HG03196 (cell line): ENCODE measurements around the gene IDUA.

Experiments
- ATAC-seq: cut with Tn5 transposase; IDR thresholded peaks from one replicate; pipeline ENCODE4 v1.9.1; 2021; ENCODE audit not compliant: unreplicated experiment

Gene IDUA

GRCh38 chr4:1027915-1028238, 41.0 kb downstream of the IDUA start:
- no peak for ATAC-seq

DNA sequence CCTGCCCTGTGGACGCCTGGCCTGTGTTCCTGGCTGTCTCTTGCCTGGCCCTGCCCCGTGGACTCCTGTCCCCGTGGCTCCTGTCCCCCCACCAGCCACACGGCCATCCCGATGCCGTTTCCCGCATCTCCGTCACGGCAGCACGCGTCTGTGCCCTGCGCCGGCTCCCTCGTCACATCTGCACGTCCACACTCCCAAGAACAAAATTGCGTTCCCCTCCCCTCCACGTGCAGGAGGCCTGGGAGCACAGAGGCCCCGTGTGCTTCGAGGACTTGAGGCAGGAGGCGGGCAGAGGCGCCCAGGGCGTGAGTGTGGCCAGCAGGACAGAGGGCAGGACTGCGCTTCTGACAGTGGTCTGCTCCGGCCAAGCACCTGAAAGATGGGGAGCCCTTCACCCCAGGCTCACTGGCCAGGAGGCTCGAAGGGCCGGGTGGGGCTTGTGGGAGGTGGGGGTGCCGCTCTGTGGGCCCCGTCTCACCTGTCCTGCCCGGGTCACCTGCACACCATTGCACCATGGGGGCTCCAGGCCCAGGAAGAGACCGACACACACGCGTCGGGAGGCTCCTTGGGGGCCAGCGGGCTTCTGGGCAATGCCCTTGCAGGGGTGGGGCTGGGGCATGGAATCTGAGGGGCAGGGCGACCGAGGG, 41.9 kb downstream of the IDUA start:
- no peak for ATAC-seq

GRCh38 chr4:1029529-1029928, 42.7 kb downstream of the IDUA start:
- ATAC-seq, result no peak

DNA sequence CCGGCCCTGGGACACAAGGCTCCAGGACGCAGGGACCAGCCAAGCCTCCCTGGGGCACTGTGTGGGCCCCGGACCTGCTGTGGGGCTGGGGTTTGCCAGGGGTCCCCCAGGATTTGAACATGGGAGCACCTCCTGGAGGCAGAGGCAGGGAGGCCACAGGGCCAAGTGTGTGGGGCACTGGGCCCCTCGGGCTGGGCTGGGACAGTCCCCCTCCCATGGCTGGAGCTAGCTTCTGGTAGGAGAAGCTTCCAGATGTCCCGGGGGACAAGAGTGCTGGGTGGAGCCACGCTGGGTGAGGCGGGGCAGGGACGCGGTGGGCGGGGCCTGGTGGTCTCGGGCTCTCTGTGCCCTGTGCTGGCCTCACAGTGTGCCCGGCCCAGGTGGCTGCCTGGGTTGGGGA, 43.2 kb downstream of the IDUA start:
- no peak for ATAC-seq

GRCh38 chr4:1030559-1030958, 43.7 kb downstream of the IDUA start:
- no peak for ATAC-seq

DNA sequence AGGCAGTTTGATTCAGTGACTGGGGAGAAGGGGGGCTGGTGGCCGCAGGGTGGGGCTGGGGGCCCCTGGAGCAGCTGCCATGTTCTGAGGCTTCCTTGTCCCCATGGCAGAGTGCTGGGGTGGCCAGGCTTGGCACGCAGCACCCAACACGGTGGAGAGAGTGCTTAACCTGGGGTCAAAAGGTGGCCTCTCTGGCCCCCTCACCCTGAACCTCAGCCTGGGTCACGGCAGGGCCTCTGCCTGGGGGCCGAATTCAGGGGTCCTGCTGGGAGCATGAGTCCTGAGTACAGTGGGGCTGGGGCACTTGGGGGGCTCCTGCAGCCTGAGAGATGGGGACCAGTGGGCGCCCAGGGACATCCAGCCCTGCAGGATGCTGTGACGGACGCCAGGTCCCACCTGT, 44.5 kb downstream of the IDUA start:
- ATAC-seq, result no peak

GRCh38 chr4:1031956-1032795, 45.3 kb downstream of the IDUA start:
- ATAC-seq, result no peak

DNA sequence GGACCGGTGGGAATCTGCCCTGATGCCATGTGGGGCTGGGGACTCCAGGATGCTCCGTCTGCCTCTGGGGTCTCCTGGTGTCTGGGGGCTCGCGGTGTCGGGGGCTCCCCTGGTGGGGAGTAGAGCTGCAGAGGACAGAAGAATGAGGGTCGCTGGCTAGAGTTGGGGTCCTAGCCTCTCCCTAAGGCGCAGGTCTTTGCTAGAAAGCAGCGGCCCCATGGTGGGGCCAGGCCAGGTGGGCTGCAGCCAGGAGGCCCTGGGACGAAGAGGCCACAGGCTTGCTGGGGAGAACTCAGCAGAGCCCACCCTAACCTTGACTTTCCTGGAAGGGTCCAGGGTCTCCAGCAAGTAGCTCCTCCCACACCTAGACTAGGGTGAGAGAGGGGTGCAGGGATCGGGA, 46.0 kb downstream of the IDUA start:
- no peak for ATAC-seq

DNA sequence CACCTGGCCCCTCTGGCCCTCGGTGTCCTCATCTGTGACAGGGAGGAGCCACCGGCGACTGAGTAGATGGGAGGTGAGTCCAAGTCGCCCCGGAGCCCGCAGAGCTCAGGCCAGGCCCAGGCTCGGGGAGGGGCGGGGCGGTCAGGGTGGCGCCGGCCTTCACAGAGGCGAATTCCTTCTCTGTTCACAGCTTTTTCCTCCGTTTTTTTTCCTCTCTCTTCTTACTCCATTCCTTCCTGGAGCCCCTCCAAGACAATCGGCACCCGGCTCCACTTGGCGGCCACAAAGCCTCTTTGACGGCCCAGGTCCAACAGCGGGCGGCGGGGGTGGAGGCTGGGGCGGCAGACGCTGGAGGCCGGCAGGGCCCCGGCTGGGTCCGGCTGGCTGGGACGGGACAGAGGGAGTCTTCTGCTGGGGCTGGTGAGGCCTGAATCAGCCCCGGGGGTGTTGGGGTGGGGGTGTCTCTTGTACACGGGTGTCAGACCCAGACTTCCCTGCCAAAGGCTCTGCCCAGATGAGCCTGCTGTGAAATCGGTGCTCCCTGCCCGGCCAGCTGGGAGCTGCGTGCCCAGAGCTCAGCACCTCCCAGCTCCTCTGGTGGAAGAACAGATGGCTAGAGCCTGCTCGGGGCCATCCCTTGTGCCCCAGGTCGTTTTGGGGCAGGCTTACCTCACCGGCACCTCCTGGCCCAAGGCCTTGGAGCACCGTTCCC, 47.2 kb downstream of the IDUA start:
- ATAC-seq, result no peak

- no peak for ATAC-seq
These were observed 48.7 kb downstream of the IDUA start for GRCh38 chr4:1035510-1035909.

DNA sequence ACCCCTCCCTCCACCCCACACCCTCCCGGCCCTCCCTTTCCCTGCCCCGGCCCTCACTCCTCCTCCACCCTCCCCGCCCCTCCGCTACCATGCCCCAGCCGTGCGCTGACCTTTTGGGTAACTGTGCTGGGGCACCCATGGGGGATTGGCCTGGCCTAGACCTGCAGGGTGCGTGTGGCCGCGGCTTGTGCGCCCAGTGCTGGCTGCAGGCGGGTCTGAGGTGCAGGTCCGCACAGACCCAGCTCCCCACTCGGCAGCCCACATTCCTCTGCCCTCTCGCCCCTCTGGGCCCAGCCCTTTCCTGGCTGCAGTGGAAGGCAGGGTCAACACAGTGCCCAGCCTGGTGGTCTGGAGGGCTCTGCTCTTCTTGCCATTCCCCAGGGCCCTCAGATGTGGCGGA, 49.3 kb downstream of the IDUA start:
- ATAC-seq, result no peak

DNA sequence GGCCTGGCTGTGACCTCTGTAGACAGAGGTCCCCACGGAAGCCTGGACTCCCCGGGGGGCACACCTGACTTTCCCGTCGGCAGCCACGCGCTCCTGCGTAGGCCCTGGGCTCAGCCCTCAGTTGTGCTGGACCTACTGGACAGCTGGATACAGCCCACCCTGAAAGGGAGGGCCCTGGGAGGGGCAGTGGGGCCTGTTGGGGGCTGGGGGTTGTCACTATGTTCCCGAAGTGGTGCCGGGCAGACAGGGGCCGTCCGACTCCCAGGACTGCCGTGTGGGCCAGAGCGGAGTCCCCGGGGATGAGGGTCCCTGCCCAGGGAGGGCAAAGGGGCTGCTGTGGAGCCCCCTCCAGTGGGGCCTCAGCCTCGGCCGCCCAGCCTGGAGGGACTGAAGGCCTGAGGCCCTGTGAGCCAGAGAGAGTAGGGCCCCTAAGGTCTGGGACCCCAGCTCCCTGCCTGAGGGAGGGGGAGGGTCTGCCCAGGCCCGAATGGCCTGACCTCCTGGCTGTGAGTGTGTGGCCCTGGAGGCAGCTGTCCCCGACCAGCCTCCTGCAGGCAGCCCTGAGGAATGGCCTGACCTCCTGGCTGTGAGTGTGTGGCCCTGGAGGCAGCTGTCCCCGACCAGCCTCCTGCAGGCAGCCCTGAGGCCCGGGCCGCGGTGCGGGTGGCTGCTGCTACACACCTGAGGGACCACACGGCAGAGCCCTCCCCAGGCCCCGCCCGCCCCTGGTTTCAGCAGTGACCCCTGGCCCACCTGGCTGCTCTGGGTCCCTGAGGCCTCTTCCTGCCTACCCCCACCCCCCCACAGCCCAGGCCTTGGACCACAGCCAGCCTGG, 50.3 kb downstream of the IDUA start:
- no peak for ATAC-seq

DNA sequence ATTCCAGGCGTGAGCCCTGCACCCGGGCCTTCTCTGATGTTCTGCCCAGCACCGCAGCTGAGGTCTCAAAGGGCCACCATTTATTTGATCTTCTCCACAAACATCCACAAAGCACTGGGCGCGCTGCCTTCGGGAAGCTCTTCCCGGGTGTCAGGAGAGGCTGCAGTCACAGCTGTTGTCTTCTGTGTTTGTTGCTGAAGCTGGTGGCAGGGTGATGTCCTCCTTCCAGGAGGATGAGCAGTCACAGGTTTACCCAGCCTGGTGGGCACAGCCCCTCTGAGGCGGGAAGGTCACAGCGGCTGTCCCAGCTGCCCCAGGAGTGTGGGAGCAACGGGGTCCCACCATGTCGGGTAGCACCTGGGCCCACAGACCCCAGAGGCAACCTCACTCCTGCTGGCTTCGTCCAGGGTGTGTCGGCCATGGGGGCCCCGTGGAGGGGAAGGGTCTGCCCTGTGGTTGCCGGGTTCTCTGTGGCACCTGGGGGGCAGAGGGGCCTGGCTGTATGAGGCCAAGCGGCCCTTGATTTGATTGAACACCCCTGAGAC, 52.2 kb downstream of the IDUA start:
- no peak for ATAC-seq

- no peak for ATAC-seq
These were observed 52.9 kb downstream of the IDUA start for GRCh38 chr4:1039493-1040343.

GRCh38 chr4:1040344-1041146, 53.7 kb downstream of the IDUA start:
- no peak for ATAC-seq

DNA sequence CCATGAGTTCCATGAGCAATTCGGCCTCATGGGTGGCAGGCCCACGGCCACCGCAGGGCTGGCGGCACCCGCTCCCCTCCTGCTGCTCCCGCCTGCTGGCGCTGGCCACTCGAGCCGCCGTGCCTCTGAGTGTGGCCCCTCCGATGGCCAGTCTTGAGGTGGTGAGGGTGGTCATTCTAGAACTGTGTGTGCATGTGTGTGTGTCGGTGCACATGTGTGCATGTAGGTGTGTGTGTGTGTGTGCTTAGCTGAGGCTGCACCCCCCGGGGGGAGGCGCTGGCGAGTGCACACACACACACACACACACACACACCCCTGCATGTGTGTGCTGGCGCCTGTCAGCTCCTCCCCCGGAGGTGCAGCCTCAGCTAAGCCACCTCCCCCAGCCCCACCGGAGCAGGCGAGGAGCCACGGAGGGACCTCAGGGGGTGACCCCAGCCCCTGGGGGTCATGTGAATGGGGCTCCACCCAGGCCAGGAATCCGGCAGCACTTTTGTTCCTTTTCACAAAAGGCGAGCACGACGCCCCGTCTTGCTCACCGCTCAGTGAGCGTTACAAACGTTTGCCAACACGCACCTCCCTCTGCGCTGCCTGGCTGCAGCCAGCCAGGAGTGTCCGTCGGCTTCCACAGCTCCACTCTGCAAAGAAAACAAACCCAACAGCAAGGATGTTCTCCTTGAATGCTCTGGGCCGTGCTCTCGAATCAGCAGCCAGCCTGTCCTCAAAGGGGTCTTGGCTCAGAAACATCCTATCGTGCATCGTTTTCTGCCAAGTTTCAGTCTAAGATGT, 54.5 kb downstream of the IDUA start:
- ATAC-seq, result no peak

DNA sequence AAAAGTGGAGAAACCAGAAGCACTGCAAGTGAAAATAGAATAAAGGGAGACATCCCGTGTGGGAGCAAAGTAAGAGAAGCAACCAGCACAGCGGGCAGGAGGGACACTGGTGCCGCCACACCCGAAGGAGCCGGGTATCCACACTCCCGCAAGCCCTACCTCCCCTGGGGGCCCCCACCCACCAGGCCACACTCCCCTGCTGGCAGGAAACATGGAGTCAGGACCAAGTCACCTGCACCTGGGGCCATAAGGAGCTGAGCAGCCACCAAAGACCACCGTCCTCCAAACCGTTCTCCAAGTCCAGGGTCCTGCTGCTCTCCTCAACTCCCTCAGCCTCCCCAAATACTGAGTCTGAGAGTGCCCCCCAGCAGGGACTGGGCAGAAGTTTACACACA, 55.1 kb downstream of the IDUA start:
- no peak for ATAC-seq

GRCh38 chr4:1042352-1043055, 55.7 kb downstream of the IDUA start:
- no peak for ATAC-seq
